Suppressor macrophage treated with lipopolysaccharide for 1 hour (primary cell): ENCODE data around the gene BCL2A1.
"Not testable (repeated sequence)": the region's sequence is repeated elsewhere in the genome, so short reads cannot be mapped to it uniquely, and the experiment has no call there.

Experiments used
- DNase-seq, 3 donors: peaks; one replicate each; pipeline ENCODE4 v3.0.0-alpha.2; 2020 to 2022

BCL2A1 gene

GRCh38 chr15:79988448-79989117 is 17.6 kb upstream of the BCL2A1 start:
- DNase-seq: no peak

GRCh38 chr15:79987969-79988368 is 17.0 kb upstream of the BCL2A1 start:
- DNase-seq: no peak

DNA sequence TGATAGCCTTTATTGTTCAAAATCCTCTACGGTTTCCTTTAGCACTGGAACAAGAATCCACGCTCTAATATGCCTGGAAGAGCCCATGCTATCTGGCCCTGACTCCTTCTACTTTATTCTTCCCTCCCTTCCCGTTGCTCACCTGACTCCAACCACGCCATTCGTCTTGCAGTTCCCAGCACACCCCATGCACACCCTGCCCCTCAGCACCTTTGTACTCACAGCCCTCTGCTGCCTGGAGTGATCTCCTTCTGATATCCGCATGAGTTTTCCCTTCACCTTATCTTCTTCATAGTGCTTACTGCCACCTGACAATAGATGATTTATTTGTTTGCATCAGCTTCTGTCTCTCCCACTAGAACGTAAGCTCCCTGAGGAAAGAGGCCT is 16.6 kb upstream of the BCL2A1 start:
- DNase-seq: no peak

GRCh38 chr15:79981831-79982455 is 10.9 kb upstream of the BCL2A1 start:
- peak; percentile 65 to 80 (median 76) for DNase-seq

DNA sequence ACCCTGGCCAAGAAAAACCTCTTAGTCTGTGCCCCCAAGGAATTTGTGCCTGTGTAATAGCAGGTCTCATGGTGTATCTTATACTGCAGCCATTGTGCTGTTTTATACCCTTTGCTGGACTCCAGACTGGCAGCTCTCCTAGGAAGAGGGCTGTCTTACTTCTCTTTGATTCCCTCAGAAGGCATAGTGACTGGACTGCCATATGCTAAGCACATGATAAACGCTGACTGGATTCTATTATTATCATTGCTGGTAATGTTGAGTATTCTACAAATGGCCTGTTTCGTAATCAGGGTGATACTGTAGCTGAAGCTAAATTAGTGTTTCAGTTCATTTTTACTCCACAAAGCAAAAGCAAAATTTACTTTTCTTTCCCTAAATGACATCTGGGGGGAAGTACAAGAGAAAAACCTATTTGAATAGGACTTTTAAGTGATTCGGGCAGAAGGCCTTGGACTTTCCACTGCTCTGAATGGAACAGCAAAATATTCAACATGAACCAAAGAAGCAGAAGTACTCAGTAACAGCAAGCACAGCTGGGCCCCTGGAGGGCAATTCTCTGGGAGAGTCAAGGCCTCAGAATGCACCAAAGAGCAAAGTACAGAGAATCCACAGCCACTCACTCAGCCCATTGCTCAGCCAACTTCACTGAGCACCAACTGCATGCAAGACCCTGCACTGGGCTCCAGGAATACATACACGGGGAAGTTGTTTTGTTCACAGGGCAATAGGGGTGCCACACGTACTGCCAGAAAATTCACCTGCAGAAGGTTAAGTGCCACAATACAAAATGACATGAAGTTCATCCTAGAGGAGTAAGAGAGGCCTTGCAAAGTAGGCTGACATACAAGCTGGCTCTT is 7.9 kb upstream of the BCL2A1 start:
- peak; percentile 90 to 100 (median 99) for DNase-seq

GRCh38 chr15:79978260-79978654 is 7.3 kb upstream of the BCL2A1 start:
- peak in 1 of 3 donors; percentile 73 for DNase-seq

- DNase-seq: peak; percentile 94 to 99 (median 96)
These were observed 6.5 kb upstream of the BCL2A1 start for GRCh38 chr15:79977431-79978054.

DNA sequence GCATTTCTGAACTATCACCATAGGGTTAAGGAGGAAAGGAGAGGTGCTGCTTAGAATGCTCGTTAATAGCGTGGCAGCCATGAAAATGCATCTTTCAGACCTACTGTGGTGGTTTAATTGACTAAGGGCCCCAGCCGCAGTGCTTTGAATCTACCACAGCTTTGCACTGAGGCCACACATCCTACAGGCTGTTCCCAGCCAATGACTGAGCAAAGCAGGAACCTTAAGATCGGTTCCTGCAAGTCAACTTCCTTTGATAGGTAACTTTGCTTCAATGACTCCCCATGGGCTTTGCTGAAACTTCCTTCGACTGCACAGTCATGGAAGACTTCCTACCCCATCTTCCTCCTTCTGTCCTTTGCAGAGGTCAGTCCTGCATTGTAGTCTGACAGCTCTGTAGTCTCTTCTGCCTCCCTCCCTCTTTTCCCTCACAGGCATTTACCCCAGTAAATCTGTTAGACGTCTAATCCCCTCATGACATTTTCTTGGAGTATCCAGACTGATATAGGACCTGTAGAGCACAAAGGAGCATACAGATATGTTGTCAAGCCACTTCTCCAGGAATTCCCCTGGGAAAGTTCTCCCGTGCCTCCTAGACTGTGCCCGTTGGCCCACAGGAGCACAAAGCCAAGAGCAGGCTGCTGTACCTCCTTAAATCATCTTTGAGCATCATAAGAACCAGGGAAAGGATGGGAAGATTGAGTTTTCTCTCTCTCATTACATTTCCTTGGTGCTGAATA is 2.6 kb upstream of the BCL2A1 start:
- DNase-seq: peak in 2 of 3 donors; percentile 54 to 68

DNA sequence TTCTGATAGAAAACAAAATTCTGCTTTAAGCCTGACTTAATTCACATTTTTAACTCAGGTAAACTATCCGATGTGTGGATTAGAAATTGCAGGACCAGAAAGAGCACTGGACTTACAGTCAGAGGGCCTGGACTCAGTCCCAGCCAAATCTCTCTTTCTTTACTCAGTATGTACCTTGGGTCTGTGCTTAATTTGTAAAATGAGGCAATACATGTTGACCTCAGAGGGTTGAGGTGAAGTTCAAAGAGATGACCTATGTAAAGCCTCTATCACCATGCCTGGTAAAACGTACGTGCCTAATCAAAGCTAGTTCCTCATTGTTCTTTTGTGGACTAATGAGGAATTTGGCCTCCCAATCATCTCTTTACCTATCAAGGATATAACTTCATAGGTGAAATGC is 1.9 kb upstream of the BCL2A1 start:
- DNase-seq: peak in 1 of 3 donors; percentile 40

DNA sequence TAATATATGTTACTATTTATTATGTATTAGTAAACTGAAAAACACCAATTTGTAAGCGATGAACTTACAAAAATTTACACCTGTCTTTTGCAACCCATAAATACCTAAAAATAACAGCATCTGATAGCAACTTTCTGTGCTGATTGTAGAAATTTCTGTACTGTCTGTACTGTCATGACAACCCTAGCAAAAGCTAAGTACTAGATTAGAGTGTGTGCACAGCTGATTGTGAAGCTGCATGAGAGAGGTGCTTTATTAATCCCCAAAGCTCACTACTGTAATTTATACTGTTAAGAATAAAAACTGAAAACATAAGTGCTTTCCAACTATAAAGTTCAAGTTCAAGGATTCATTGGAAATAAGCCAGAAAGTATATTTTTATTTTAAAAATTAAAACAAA is 815 bp downstream of the BCL2A1 start:
- peak in 2 of 3 donors; percentile 59 to 63 for DNase-seq

DNA sequence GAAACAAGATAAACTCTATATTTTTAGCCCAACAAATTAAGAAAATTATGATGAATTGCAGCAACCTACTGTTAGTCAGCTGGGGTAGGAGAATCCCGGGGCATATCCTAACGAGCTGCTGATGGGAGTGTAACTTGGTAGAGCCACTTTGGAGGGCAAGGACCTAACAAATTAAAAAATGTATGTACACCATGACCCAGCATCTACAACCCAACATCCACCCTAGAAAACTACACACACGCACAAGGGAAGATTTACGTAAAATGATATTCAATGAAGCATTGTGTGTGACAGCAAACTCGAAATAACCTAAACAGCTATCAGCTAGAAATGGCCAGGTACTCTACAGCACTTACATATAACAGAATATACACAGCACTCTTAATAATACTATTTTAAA is 1.9 kb downstream of the BCL2A1 start:
- DNase-seq: peak in 2 of 3 donors; percentile 63 to 70

DNA sequence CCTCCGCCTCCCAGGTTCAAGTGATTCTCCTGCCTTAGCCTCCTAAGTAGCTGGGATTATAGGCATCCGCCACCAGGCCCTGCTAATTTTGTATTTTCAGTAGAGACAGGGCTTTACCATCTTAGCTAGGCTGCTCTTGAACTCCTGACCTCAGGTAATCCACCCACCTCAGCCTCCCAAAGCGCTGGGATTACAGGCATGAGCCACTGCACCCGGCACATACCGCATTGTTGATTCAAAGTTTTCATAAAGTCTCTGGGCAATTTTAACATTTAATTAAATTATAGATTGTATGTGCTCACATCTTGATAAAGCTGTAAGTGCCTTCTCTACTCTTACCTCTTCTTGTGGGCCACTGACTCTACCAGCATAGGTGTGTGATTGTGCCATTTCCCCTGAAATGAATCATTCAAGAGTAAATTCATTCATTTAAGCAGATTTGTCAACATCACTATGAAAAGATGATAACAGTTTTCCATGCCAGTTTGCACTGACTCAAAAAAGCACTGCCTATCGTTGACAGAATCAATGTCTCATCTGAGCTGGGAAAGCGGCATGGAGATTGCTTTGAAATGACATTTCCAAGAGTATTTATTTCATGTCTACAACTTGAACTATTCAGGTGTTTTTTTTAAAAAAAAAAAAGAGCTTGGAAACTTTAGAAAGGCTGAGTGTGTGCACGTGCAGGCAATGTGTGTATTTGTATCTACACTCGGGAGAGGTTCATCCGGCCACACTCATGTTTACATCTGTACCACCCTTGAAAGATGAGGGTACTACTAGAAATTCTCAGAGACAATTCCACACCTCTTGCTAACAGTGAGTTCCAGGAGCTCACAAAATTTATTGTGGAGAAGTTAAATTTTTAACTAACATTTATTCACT is 3.5 kb downstream of the BCL2A1 start:
- peak in 1 of 3 donors; percentile 73 for DNase-seq

GRCh38 chr15:79966634-79967297 is 4.2 kb downstream of the BCL2A1 start:
- DNase-seq: peak in 2 of 3 donors; percentile 51 to 57

- DNase-seq: peak; percentile 82 to 97 (median 94)
These were observed 5.0 kb downstream of the BCL2A1 start for GRCh38 chr15:79965846-79966630.

- peak in 2 of 3 donors; percentile 68 to 70 for DNase-seq
These were observed 6.7 kb downstream of the BCL2A1 start for GRCh38 chr15:79964232-79964805.

- not testable (repeated sequence) for DNase-seq
These were observed 8.1 kb downstream of the BCL2A1 start for GRCh38 chr15:79962921-79963320.

- DNase-seq: peak; percentile 68 to 86 (median 82)
These were observed 8.8 kb downstream of the BCL2A1 start for GRCh38 chr15:79962178-79962577.

- DNase-seq: peak in 2 of 3 donors; percentile 64 to 77
These were observed 10.3 kb downstream of the BCL2A1 start for GRCh38 chr15:79960502-79961212.

DNA sequence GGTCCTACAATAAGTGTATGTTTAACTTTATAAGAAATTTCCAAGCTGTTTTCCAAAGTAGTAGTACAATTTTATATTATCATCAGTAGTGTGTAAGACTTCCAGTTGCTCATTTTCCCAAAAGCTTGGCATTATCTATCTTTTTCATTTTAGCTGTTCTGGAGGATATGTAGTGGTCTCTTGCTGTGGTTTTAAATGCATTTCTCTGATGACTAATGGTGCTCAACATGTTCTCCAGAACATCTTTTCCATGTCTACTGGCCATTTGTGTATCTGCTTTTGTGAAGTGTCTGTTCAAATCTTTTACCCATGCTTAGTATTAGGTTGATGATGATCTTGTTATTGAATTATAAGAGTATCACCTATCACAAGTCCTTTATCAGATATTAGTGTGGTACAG is 13.3 kb downstream of the BCL2A1 start:
- DNase-seq: no peak
